GM12878 (cell line): ENCODE data around the gene STK32B. TPM values are rescaled to one million over a fixed set of nuclear protein-coding genes. Genes with fewer than 3 reads are reported as not detected.

ENCODE experiments used
- ATAC-seq: fragments of 200-7000 bp; cut with Tn5 transposase; 3 replicates; pipeline ENCODE4 v1.9.1; 2020; ENCODE audit warnings: mild to moderate bottlenecking, moderate library complexity
- BruUV-seq: library from RNA; stranded (reverse); fragments of 400-500 nt; replicated peaks from 2 replicates; lab custom pipeline; 2021; lab: Mats Ljungman, UMichigan
- CTCF ChIA-PET: fragments of 300-600 bp; sonication (Branson Sonifier 250); formaldehyde crosslinking; extraction: SDS; loops from one replicate; lab custom pipeline; 2021; ENCODE audit warnings: inconsistent platforms; lab: Yijun Ruan, JAX
- POLR2A ChIA-PET: fragments of 350-600 bp; formaldehyde crosslinking; extraction: SDS; loops from one replicate; lab custom pipeline; 2021; ENCODE audit warnings: inconsistent platforms; lab: Charles Lee
- RAD21 ChIA-PET: fragments of 300-600 bp; sonication (Branson Sonifier 250); formaldehyde crosslinking; loops from one replicate; lab custom pipeline; 2023; ENCODE audit warnings: antibody characterized with exemption; ENCODE audit not compliant: unreplicated experiment; lab: Charles Lee
- SMC1A ChIA-PET: fragments of 300-600 bp; sonication (Branson Sonifier 250); formaldehyde crosslinking; loops from one replicate; lab custom pipeline; 2023; ENCODE audit not compliant: unreplicated experiment, uncharacterized antibody; lab: Charles Lee
- DNase-seq: peaks from one replicate; pipeline ENCODE4 v3.0.0-alpha.2; 2011; ENCODE audit warnings: low read depth, low spot score
- FAIRE-seq: peaks from 3 replicates; lab custom pipeline; 2011; peaks lifted over from hg19 to GRCh38; lab: Jason Lieb, UNC
- H2AFZ ChIP-seq: 2 replicates; pipeline ENCODE4 v1.6.0; 2011; ENCODE audit warnings: low read depth, low read length, control low read depth; ENCODE audit not compliant: control insufficient read depth
- H3K27ac ChIP-seq: 2 replicates; pipeline ENCODE4 v1.5.1; 2011; ENCODE audit warnings: control low read depth; ENCODE audit not compliant: control insufficient read depth, insufficient read depth
- H3K27me3 ChIP-seq, 2 experiments: replicated peaks in 1 of 2; 2 replicates each; pipeline versions ENCODE4 v1.6.0 to v1.6.1; 2011; ENCODE audit warnings: low read length in 1 of 2; ENCODE audit not compliant: control insufficient read depth in 2 of 2, insufficient read depth in 2 of 2
- H3K36me3 ChIP-seq, 2 experiments: 2 replicates each; pipeline ENCODE4 v1.5.1; 2011; ENCODE audit warnings: low read length in 1 of 2; ENCODE audit not compliant: control insufficient read depth in 2 of 2, insufficient read depth in 2 of 2
- H3K4me1 ChIP-seq: 2 replicates; pipeline ENCODE4 v1.6.1; 2011; ENCODE audit warnings: mild to moderate bottlenecking, low read length, moderate library complexity, mixed read lengths; ENCODE audit not compliant: control insufficient read depth, insufficient read depth
- H3K4me2 ChIP-seq: 2 replicates; pipeline ENCODE4 v1.6.0; 2011; ENCODE audit warnings: control low read depth; ENCODE audit not compliant: control insufficient read depth, insufficient read depth
- H3K4me3 ChIP-seq: fragments of 200-600 bp; sonication (generic); 2 replicates; pipeline ENCODE4 v1.5.1; 2016
- H3K79me2 ChIP-seq: 2 replicates; pipeline ENCODE4 v1.6.0; 2011; ENCODE audit warnings: low read length; ENCODE audit not compliant: control insufficient read depth, insufficient read depth
- H3K9ac ChIP-seq: 2 replicates; pipeline ENCODE4 v1.8.0; 2011; ENCODE audit warnings: low read length, control low read depth, mixed read lengths; ENCODE audit not compliant: control insufficient read depth, insufficient read depth
- H3K9me3 ChIP-seq: replicated peaks from 3 replicates; pipeline ENCODE4 v1.5.1; 2011; ENCODE audit warnings: mild to moderate bottlenecking, low read length; ENCODE audit not compliant: control insufficient read depth, insufficient read depth
- H4K20me1 ChIP-seq: 2 replicates; pipeline ENCODE4 v1.6.0; 2011; ENCODE audit not compliant: control insufficient read depth, insufficient read depth
- BRCA1 ChIP-seq: IDR thresholded peaks from 2 replicates; pipeline ENCODE4 v1.6.1; 2011; ENCODE audit warnings: low read depth, low read length, improper control_type of control experiment
- ESRRA ChIP-seq: IDR thresholded peaks from 2 replicates; pipeline ENCODE4 v1.6.1; 2012; ENCODE audit warnings: mild to moderate bottlenecking, low read length, improper control_type of control experiment
- FOS ChIP-seq: IDR thresholded peaks from 3 replicates; pipeline ENCODE4 v1.6.1; 2011; ENCODE audit warnings: borderline replicate concordance; ENCODE audit not compliant: insufficient read length; ENCODE audit errors: extremely low read depth
- KLF5 ChIP-seq: fragments of 450-650 bp; IDR thresholded peaks from 2 replicates; pipeline ENCODE4 v1.6.1; 2014; ENCODE audit warnings: mild to moderate bottlenecking; ENCODE audit not compliant: partially characterized antibody
- NFYA ChIP-seq: IDR thresholded peaks from 2 replicates; pipeline ENCODE4 v1.6.1; 2011; ENCODE audit warnings: low read depth, mild to moderate bottlenecking, low read length, improper control_type of control experiment, borderline replicate concordance
- NFYB ChIP-seq: IDR thresholded peaks from 2 replicates; pipeline ENCODE4 v1.6.1; 2011; ENCODE audit warnings: low read depth, mild to moderate bottlenecking, low read length, improper control_type of control experiment, moderate library complexity; ENCODE audit not compliant: insufficient read depth
- TARDBP ChIP-seq: IDR thresholded peaks from 2 replicates; pipeline ENCODE4 v1.6.1; 2016; ENCODE audit warnings: borderline replicate concordance
- TCF7 ChIP-seq: IDR thresholded peaks from 2 replicates; pipeline ENCODE4 v1.6.1; 2014; ENCODE audit warnings: antibody characterized with exemption, borderline replicate concordance
- ZNF384 ChIP-seq: IDR thresholded peaks from 2 replicates; pipeline ENCODE4 v1.6.1; 2012; ENCODE audit warnings: low read depth, mild to moderate bottlenecking, low read length, improper control_type of control experiment, borderline replicate concordance
- WGBS: methylation state at CpG from one replicate; pipeline ENCODE4 v1.1.6; 2016; ENCODE audit warnings: low lambda C conversion rate; ENCODE audit not compliant: insufficient replicate concordance, insufficient coverage; ENCODE audit errors: missing lambda C conversion rate; 5-methylcytosine and 5-hydroxymethylcytosine counted together
- in situ Hi-C: fragments of 300-500 bp; cut with MboI; formaldehyde crosslinking; loops from 9 replicates; pipeline ENCODE4 v1.14.3; 2018; ENCODE audit warnings: mixed read lengths
- intact Hi-C: fragments of 100-400 bp; cut with micrococcal nuclease; formaldehyde crosslinking; loops from one replicate; pipeline ENCODE4 v1.14.2; 2022; ENCODE audit not compliant: unreplicated experiment
- polyA plus RNA-seq, 11 experiments: library from polyadenylated mRNA; depleted of rRNA in 4 of 11; unstranded in 6 of 11; stranded (reverse) in 5 of 11; fragments of >200 nt; fragmentation: Nextera tagmentation in 4 of 11; fragmentation: Illumina TruSeq in 1 of 11; extraction: Ambion mirVana in 4 of 11; extraction: Trizol in 1 of 11; gene quantifications; 1 replicate in 1 of 11; 2 replicates in 10 of 11; pipeline versions ENCODE4 v1.2.1 to v1.2.3, GENCODE V29; 2011 to 2016; ENCODE audit warnings: inconsistent platforms in 2 of 11, missing spikeins in 2 of 11, low read depth in 1 of 11
- total RNA-seq, 4 experiments: library from RNA; depleted of rRNA in 3 of 4; stranded (reverse); fragments of >200 nt in 3 of 4; fragmentation: Illumina TruSeq in 1 of 4; extraction: Trizol in 1 of 4; gene quantifications; 2 replicates each; pipeline versions ENCODE4 v1.2.1 to v1.2.3, GENCODE V29; 2013 to 2021
- TF ChIP-seq, protein P1 (sequence below): fragments of 450-650 bp; IDR thresholded peaks from 2 replicates; pipeline ENCODE4 v1.6.1; 2017; ENCODE audit warnings: mild to moderate bottlenecking
- TF ChIP-seq, protein P2 (sequence below): fragments of 450-650 bp; IDR thresholded peaks from 2 replicates; pipeline ENCODE4 v1.6.1; 2014; ENCODE audit warnings: mild to moderate bottlenecking
- TF ChIP-seq, protein P3 (sequence below): fragments of 450-650 bp; IDR thresholded peaks from 2 replicates; pipeline ENCODE4 v1.6.1; 2017; ENCODE audit warnings: low read depth, mild to moderate bottlenecking, moderate library complexity

Gene STK32B
- total and polyA plus RNA-seq, 10 of the 15 experiments (the other 5 are each of a cell fraction or from before 2014, with no cell fraction given): 0.04 to 0.12 (median 0.08) TPM; not detected in 7

DNA sequence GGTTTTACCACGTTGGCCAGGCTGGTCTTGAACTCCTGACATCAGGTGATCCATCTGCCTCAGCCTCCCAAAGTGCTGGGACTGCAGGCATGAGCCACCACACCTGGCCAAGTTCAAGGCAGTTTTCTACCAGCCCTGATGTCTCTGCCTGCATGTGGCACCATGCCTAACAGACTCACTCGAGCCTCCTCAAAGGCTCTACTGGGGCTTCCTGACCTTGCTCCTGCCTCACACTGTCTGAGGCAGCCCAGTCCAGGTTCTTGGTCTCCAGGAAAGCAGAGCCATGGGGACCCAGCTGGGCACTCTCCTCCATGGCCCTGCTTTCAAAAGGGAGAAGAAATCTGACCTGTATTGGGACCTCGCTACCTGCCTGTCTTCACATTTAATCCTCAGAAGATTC lies 370.1 kb downstream of the STK32B start:
- Histone ChIP-seq H3K9ac (no peak overlapping the region), H3K79me2 (no peaks in the 10 kb centered on the region), H2AFZ (no peak overlapping the region), H3K4me1 (no peaks in the 10 kb centered on the region), H3K9me3 (peaks cover 1% of the 10 kb centered on the region; the same call in 2 of the 3 replicates), H3K4me3 (no peak overlapping the region), H3K27ac (no peak overlapping the region), H3K27me3 (peaks cover 0 to 2% of the 10 kb centered on the region in 2 experiments; a peak in 1 of 4 replicates), H4K20me1 (no peaks in the 10 kb centered on the region), H3K4me2 (no peak overlapping the region), H3K36me3 (no peaks in the 10 kb centered on the region)
- in situ Hi-C loops (no loop called here), intact Hi-C loops (no loop called here)
- ChIA-PET RAD21 (no interaction called here), SMC1A (interaction anchor here (1.5 kb wide), 1 partner anchor 11 kb away, joined by 3 read pairs; no protein-coding TSS in a partner anchor), POLR2A (no interaction called here), CTCF (no interaction called here)
- DNase-seq (no peak), ATAC-seq (no peak), FAIRE-seq (no peak)
- 0% methylated on average over 3 of the region's 3 CpGs for WGBS
- TF ChIP-seq NFYA (no peak), NFYB (no peak), TARDBP (no peak), ZNF384 (no peak), BRCA1 (no peak), TCF7 (no peak), FOS (no peak), ESRRA (no peak), KLF5 (no peak)
- TF ChIP-seq, protein P1, sequence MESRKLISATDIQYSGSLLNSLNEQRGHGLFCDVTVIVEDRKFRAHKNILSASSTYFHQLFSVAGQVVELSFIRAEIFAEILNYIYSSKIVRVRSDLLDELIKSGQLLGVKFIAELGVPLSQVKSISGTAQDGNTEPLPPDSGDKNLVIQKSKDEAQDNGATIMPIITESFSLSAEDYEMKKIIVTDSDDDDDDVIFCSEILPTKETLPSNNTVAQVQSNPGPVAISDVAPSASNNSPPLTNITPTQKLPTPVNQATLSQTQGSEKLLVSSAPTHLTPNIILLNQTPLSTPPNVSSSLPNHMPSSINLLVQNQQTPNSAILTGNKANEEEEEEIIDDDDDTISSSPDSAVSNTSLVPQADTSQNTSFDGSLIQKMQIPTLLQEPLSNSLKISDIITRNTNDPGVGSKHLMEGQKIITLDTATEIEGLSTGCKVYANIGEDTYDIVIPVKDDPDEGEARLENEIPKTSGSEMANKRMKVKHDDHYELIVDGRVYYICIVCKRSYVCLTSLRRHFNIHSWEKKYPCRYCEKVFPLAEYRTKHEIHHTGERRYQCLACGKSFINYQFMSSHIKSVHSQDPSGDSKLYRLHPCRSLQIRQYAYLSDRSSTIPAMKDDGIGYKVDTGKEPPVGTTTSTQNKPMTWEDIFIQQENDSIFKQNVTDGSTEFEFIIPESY: no peak
- TF ChIP-seq, protein P2, sequence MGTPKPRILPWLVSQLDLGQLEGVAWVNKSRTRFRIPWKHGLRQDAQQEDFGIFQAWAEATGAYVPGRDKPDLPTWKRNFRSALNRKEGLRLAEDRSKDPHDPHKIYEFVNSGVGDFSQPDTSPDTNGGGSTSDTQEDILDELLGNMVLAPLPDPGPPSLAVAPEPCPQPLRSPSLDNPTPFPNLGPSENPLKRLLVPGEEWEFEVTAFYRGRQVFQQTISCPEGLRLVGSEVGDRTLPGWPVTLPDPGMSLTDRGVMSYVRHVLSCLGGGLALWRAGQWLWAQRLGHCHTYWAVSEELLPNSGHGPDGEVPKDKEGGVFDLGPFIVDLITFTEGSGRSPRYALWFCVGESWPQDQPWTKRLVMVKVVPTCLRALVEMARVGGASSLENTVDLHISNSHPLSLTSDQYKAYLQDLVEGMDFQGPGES: no peak
- TF ChIP-seq, protein P3, sequence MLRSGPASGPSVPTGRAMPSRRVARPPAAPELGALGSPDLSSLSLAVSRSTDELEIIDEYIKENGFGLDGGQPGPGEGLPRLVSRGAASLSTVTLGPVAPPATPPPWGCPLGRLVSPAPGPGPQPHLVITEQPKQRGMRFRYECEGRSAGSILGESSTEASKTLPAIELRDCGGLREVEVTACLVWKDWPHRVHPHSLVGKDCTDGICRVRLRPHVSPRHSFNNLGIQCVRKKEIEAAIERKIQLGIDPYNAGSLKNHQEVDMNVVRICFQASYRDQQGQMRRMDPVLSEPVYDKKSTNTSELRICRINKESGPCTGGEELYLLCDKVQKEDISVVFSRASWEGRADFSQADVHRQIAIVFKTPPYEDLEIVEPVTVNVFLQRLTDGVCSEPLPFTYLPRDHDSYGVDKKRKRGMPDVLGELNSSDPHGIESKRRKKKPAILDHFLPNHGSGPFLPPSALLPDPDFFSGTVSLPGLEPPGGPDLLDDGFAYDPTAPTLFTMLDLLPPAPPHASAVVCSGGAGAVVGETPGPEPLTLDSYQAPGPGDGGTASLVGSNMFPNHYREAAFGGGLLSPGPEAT: no peak
- no TSS peak for BruUV-seq
